ENCODE measurements around the gene TNRC6C.

DNA sequence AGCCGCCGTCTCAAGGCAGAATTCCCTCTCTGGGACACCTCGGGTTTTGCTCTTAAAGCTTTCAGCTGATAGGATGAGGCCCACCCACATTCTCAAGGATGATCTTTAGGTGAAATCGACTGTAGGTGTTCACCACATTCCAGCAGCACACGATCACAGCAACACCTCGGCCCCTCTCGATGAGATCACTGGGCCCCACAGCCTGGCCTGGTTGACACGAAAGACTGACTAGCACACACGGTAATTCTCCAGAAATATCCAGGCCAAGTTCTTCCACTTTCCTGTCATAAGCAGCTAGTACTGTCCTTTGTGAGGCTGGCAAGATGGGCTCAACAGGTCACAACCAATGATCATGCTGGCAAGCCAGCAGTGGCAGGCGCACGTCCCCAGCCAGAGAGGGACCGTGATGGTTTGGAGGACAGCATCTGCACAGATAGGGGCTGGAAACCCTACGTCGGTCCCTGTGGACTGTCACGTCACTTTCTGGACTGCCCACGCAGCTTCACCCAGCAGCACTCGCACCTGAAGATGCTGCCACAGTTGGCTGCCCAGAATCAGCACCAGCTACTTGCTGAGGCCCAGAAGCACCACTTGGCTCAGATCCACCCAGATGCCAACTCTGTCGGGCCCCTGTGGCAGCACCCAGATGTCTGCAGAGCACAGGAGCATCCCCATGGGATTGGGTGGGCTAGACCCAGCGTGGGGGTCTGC is 152.7 kb downstream of the TNRC6C start:
- TF ChIP-seq POLR2AphosphoS5 (IDR thresholded peaks at IDR 0.05) = no peak
- TF ChIP-seq, protein P1, sequence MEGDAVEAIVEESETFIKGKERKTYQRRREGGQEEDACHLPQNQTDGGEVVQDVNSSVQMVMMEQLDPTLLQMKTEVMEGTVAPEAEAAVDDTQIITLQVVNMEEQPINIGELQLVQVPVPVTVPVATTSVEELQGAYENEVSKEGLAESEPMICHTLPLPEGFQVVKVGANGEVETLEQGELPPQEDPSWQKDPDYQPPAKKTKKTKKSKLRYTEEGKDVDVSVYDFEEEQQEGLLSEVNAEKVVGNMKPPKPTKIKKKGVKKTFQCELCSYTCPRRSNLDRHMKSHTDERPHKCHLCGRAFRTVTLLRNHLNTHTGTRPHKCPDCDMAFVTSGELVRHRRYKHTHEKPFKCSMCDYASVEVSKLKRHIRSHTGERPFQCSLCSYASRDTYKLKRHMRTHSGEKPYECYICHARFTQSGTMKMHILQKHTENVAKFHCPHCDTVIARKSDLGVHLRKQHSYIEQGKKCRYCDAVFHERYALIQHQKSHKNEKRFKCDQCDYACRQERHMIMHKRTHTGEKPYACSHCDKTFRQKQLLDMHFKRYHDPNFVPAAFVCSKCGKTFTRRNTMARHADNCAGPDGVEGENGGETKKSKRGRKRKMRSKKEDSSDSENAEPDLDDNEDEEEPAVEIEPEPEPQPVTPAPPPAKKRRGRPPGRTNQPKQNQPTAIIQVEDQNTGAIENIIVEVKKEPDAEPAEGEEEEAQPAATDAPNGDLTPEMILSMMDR (IDR thresholded peaks at IDR 0.05) = no peak

Data from suprapubic skin (tissue), 3 donors.